ENCODE data around the gene PDGFD. TPM values are rescaled to one million over a fixed set of nuclear protein-coding genes. Genes with fewer than 3 reads are reported as not detected.
A peak's percentile ranks its signal among the peaks of the same experiment; 100 is the strongest.

Gene PDGFD
- polyA plus RNA-seq, 1 donor from 2014 or later = 1.0 TPM

DNA sequence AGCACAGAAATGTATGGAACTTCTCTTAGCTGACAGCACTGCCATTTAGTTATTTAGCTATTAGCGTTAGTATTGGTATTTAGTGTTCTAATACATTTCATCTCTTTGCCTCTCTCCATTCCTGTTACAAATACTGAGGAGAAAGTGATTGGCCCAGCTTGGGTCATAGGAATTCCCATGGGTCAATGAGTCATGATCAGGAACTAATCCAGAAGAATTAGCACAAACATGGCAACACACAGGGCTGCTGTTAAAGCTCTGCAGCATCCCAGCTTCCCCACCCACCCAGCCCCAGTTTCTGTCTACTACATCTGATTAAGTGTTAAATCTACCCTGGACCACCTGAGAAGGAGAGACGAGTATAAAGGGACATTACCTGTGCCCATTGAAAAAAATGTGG, 36.1 kb downstream of the PDGFD start:
- TF ChIP-seq EP300 (conservative IDR thresholded peaks at IDR 0.05; ENCODE audit: poor library complexity, severe bottlenecking) (no peak), MXI1 (conservative IDR thresholded peaks at IDR 0.05; ENCODE audit: poor library complexity, severe bottlenecking) (no peak), SMC3 (conservative IDR thresholded peaks at IDR 0.05; ENCODE audit: poor library complexity) (no peak), CTCF (IDR thresholded peaks at IDR 0.05; ENCODE audit: poor library complexity, severe bottlenecking) (no peak), REST (IDR thresholded peaks at IDR 0.05; ENCODE audit: borderline replicate concordance) (no peak), RAD21 (conservative IDR thresholded peaks at IDR 0.05) (no peak), TAF1 (IDR thresholded peaks at IDR 0.05; ENCODE audit: low read depth) (no peak), POLR2AphosphoS5 (IDR thresholded peaks at IDR 0.05) (no peak), EZH2 (IDR thresholded peaks at IDR 0.05; ENCODE audit: borderline replicate concordance, insufficient read depth, low read length, poor library complexity, severe bottlenecking) (no peak)
- no peaks in the 10 kb centered on the region for H4K20me1 ChIP-seq (ENCODE audit: insufficient read depth)
- no peak overlapping the region for H3K9ac ChIP-seq (ENCODE audit: low read length)
- no peaks in the 10 kb centered on the region for H3F3A ChIP-seq (ENCODE audit: insufficient read depth, low read length, poor library complexity, severe bottlenecking)
- H3K4me3 ChIP-seq (ENCODE audit: low read length) = no peak overlapping the region
- H3K36me3 ChIP-seq (ENCODE audit: insufficient read depth, low read length) = no peaks in the 10 kb centered on the region
- H3K4me2 ChIP-seq (ENCODE audit: low read length) = no peak overlapping the region
- H3K9me3 ChIP-seq (ENCODE audit: low read length) = no peaks in the 10 kb centered on the region
- H3K27me3 ChIP-seq (ENCODE audit: insufficient read depth, low read depth, low read length) = no peaks in the 10 kb centered on the region
- H3K79me2 ChIP-seq (replicated peaks; ENCODE audit: insufficient read depth, low read length) = no peaks in the 10 kb centered on the region
- H3K9me2 ChIP-seq (ENCODE audit: insufficient read depth, low read length) = no peaks in the 10 kb centered on the region
- H3K27ac ChIP-seq (ENCODE audit: low read length) = no peak overlapping the region
- no peak overlapping the region for H2AFZ ChIP-seq (ENCODE audit: low read depth, low read length)

GRCh38 chr11:104126464-104126863, 37.5 kb downstream of the PDGFD start:
- no peak overlapping the region for H3K4me2 ChIP-seq (ENCODE audit: low read length)
- H3K79me2 ChIP-seq (replicated peaks; ENCODE audit: insufficient read depth, low read length) = no peaks in the 10 kb centered on the region
- TF ChIP-seq MXI1 (conservative IDR thresholded peaks at IDR 0.05; ENCODE audit: poor library complexity, severe bottlenecking) = no peak
- TF ChIP-seq RAD21 (conservative IDR thresholded peaks at IDR 0.05) = no peak
- TF ChIP-seq POLR2AphosphoS5 (IDR thresholded peaks at IDR 0.05) = peak; percentile 49
- peak; percentile 35 for TF ChIP-seq REST (IDR thresholded peaks at IDR 0.05; ENCODE audit: borderline replicate concordance)
- TF ChIP-seq EP300 (conservative IDR thresholded peaks at IDR 0.05; ENCODE audit: poor library complexity, severe bottlenecking) = peak; percentile 91
- H3K9me2 ChIP-seq (ENCODE audit: insufficient read depth, low read length) = no peaks in the 10 kb centered on the region
- no peaks in the 10 kb centered on the region for H3K36me3 ChIP-seq (ENCODE audit: insufficient read depth, low read length)
- H3K27me3 ChIP-seq (ENCODE audit: insufficient read depth, low read depth, low read length) = no peaks in the 10 kb centered on the region
- H3K4me3 ChIP-seq (ENCODE audit: low read length) = peak overlapping the region; percentile 22
- H3K27ac ChIP-seq (ENCODE audit: low read length) = peak overlapping the region; percentile 79
- H3K9me3 ChIP-seq (ENCODE audit: low read length) = no peaks in the 10 kb centered on the region
- no peaks in the 10 kb centered on the region for H4K20me1 ChIP-seq (ENCODE audit: insufficient read depth)
- no peak overlapping the region for H2AFZ ChIP-seq (ENCODE audit: low read depth, low read length)
- peak overlapping the region; percentile 38 for H3K9ac ChIP-seq (ENCODE audit: low read length)
- no peaks in the 10 kb centered on the region for H3F3A ChIP-seq (ENCODE audit: insufficient read depth, low read length, poor library complexity, severe bottlenecking)

Measured in neural cell (in vitro differentiated cells).